ENCODE data around the gene OVOL3.

- no peak for TF ChIP-seq CTCF (IDR thresholded peaks at IDR 0.05; ENCODE audit: insufficient read depth, low read length)
- no peak for TF ChIP-seq GABPA (IDR thresholded peaks at IDR 0.05; ENCODE audit: low read depth)
- no peak for TF ChIP-seq POLR2AphosphoS5 (IDR thresholded peaks at IDR 0.05; ENCODE audit: low read depth)
- TF ChIP-seq SPI1 (IDR thresholded peaks at IDR 0.05; ENCODE audit: borderline replicate concordance, low read depth) = no peak
- TF ChIP-seq, protein P1, sequence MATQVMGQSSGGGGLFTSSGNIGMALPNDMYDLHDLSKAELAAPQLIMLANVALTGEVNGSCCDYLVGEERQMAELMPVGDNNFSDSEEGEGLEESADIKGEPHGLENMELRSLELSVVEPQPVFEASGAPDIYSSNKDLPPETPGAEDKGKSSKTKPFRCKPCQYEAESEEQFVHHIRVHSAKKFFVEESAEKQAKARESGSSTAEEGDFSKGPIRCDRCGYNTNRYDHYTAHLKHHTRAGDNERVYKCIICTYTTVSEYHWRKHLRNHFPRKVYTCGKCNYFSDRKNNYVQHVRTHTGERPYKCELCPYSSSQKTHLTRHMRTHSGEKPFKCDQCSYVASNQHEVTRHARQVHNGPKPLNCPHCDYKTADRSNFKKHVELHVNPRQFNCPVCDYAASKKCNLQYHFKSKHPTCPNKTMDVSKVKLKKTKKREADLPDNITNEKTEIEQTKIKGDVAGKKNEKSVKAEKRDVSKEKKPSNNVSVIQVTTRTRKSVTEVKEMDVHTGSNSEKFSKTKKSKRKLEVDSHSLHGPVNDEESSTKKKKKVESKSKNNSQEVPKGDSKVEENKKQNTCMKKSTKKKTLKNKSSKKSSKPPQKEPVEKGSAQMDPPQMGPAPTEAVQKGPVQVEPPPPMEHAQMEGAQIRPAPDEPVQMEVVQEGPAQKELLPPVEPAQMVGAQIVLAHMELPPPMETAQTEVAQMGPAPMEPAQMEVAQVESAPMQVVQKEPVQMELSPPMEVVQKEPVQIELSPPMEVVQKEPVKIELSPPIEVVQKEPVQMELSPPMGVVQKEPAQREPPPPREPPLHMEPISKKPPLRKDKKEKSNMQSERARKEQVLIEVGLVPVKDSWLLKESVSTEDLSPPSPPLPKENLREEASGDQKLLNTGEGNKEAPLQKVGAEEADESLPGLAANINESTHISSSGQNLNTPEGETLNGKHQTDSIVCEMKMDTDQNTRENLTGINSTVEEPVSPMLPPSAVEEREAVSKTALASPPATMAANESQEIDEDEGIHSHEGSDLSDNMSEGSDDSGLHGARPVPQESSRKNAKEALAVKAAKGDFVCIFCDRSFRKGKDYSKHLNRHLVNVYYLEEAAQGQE (IDR thresholded peaks at IDR 0.05; ENCODE audit: insufficient replicate concordance, low read depth) = no peak
Observed at GRCh38 chr19:36067681-36068080, 43.3 kb upstream of the OVOL3 start.

All from HL-60 (cell line).